Activated T-helper 1 cell treated with anti-CD3 and anti-CD28 coated beads, Interleukin-2, amount 50 U/mL, for 16 hours (primary cell): ENCODE data around the gene CLN6.
"Not testable (repeated sequence)": the region's sequence is repeated elsewhere in the genome, so short reads cannot be mapped to it uniquely, and the experiment has no call there.

Experiments
- DNase-seq, 2 donors: peaks; one replicate each; pipeline ENCODE4 v3.0.0-alpha.2; 2020; ENCODE audit warnings: low read depth in 1 of 2, low spot score in 1 of 2

CLN6 gene

GRCh38 chr15:68224108-68224507 lies 5.4 kb downstream of the CLN6 start:
- no peak for DNase-seq

DNA sequence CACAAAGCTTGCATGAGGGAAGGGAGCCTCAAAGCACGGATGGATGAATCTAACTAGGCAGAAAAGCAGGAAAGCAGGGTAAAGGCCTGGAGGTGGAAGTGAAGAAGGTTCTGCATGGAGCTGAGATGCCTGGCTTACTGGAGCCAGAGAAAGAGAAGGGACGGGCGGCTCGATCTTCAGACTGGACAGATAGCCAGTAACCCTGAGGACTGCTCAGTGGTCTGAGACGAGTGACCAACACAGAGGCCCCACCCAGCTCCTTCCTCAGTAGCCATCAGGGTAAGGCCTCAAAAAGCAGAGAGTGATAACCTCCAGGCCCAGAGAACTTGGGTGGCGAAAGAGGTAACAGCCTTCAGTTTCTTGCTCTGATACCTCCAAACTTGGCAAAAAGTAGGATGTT lies 6.4 kb downstream of the CLN6 start:
- no peak for DNase-seq

DNA sequence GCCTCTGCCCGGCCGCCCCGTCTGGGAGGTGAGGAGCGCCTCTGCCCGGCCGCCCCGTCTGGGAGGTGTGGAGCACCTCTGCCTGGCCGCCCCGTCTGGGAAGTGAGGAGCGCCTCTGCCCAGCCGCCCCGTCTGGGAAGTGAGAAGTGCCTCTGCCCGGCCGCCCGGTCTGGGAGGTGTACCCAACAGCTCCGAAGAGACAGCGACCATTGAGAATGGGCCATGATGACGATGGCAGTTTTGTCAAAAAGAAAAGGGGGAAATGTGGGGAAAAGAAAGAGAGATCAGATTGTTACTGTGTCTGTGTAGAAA lies 7.1 kb downstream of the CLN6 start:
- DNase-seq: not testable (repeated sequence)

DNA sequence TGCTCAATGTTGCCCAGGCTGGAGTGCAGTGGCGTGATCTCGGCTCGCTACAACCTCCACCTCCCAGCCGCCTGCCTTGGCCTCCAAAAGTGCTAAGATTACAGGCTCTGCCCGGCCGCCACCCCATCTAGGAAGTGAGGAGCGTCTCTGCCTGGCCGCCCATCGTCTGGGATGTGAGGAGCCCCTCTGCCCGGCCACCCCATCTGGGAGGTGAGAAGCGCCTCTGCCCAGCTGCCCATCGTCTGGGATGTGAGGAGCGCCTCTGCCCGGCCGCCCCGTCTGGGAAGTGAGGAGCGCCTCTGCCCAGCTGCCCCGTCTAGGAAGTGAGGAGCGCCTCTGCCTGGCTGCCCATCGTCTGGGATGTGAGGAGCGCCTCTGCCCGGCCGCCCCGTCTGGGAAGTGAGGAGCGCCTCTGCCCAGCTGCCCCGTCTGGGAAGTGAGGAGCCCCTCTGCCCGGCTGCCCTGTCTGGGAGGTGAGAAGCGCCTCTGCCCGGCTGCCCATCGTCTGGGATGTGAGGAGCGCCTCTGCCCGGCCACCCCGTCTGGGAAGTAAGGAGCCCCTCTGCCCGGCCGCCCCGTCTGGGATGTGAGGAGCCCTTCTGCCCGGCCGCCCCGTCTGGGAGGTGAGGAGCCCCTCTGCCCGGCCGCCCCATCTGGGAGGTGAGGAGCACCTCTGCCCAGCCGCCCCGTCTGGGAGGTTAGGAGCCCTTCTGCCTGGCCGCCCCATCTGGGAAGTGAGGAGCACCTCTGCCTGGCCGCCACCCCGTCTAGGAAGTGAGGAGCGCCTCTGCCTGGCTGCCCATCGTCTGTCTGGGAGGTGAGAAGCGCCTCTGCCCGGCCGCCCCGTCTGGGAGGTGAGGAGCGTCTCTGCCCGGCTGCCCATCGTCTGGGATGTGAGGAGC lies 7.7 kb downstream of the CLN6 start:
- DNase-seq: not testable (repeated sequence)

DNA sequence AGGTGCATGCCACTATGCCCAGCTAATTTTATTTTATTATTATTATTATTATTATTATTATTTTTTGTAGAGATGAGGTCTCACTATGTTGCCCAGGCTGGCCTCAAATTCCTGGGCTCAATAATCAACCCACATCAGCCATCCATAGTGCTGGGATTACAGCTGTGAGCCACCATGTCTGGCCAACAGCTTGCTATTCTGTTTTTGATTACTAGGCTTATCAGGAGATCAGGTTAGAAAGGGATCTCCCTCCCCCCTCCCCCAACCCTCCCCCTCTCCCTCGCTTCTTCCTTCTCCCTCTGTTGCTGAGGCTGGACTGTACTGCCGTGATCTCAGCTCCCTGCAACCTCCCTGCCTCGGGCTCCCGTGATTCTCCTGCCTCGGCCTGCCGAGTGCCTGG lies 8.6 kb downstream of the CLN6 start:
- no peak for DNase-seq

- DNase-seq: no peak
Observed at GRCh38 chr15:68220489-68220888, 9.0 kb downstream of the CLN6 start.

DNA sequence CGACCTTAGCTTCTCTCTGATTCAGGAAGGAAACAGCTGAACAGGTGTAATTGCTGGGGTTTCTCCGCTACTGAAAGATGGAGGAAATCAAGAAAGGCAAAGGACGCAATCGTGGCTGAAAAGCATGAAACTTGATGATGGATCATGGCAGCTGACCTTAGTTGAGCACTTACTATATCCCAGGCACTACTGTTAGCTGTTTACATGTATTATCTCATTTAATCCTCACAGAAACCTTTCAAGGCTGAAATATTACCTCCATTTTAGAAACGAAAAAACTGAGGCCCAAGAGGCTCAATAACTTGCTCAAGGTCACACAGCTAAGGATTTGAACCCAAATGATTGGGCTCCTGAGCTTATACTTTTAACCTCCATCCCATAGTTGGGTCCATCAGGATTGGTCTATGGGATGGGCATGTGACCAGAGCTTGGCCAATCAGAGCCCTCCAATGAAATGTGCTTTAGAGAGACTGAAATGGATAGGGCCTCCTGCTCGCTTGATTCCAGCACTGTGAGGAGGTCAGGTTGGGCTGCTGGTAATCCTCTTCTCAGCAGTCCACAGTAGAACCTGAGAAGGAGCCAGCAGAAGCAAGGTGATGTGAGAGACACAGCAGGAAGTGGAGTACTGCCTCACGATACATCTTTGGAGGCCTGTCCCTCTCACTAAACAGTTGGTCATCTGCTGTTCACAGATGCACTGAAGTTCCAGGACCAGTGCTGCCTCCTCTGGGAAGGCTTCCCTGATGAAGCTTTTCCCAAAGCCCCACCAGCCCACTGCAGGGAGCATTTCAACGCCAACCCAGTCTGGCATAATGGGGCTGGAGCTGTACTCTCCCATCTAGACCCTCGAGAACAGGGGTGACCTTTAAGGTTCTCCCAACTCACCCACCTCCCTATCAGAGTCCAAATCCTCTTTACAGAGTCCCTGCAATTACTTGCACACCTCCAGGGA lies 10.4 kb downstream of the CLN6 start:
- no peak for DNase-seq

DNA sequence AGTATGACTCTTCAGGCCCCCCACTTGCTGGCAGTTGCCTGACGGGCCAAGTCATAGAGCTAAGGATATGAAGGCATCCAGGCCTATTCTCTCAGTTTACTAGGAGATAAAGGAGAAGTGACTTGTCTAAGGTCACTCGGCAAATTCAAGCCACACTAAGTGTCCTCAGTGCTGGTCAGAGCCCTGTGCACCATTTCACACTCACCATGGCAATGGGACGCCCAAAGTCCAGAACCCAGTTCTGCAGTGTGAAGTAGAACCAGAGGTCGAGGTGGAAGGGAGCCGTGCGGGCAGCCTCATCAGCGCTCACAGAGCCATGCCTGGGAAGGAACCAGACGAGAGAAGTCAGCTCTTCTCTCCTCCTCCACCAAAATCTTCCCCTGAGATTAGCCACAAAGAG lies 11.2 kb downstream of the CLN6 start:
- DNase-seq: no peak

DNA sequence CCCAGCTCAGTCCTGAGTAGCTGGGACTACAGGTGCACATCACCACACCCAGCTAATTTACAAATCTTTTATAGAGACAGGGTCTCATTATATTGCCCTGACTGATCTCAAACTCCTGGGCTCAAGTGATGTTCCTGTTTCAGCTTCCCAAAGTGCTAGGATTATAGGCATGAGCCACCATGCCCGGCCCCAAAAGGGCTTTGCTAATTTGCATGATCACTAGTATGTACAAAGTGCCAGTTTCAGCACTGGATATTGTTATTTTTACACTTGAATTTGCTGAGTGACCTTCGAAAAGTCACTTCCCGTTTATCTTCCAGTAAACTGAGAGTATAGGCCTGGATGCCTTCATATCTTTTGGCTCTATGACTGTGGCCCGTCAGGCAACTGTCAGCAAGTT lies 12.2 kb downstream of the CLN6 start:
- no peak for DNase-seq

- DNase-seq: no peak
Observed at GRCh38 chr15:68214838-68215254, 14.7 kb downstream of the CLN6 start.

DNA sequence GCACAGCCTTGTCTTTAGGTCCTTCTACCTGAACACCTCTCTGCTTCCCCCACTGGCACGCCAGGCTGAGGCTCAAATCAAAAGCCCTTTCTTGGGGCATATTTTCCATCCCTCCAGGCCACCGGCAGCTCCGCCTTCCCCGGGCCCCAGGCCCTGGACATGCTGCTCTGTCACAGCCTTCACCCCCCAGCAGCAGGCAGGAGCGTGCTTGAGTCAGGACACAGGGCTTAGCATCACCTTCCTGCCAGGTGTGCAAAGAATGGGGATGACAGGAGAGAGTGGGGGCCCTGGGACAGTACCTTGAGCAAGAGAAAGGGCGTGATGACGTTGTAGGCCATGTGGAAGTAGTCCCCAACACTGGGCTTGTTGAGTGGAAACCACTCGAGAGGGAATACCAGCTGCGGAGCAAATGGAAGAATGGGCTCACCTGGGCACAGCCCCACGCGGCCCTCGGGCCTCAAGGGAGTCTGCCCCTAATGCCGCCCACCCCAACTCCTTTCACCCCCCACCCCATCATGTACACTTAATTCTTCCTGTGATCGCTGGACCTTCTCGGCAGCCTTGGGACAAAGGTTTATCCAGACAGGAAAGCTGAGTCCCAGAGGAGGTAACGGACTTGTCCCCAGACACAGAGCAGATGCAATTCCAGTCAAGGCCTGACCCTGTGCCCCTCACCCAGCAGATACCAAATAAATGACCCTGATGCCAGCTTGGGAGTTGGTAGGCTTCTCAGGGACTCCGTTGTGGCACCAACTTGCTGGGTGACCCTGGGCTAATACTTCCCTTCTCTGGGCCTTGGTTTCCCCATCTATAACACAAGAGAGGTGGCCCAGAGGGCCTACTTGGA lies 15.3 kb downstream of the CLN6 start:
- no peak for DNase-seq

GRCh38 chr15:68213491-68213845 lies 16.1 kb downstream of the CLN6 start:
- not testable (repeated sequence) for DNase-seq

DNA sequence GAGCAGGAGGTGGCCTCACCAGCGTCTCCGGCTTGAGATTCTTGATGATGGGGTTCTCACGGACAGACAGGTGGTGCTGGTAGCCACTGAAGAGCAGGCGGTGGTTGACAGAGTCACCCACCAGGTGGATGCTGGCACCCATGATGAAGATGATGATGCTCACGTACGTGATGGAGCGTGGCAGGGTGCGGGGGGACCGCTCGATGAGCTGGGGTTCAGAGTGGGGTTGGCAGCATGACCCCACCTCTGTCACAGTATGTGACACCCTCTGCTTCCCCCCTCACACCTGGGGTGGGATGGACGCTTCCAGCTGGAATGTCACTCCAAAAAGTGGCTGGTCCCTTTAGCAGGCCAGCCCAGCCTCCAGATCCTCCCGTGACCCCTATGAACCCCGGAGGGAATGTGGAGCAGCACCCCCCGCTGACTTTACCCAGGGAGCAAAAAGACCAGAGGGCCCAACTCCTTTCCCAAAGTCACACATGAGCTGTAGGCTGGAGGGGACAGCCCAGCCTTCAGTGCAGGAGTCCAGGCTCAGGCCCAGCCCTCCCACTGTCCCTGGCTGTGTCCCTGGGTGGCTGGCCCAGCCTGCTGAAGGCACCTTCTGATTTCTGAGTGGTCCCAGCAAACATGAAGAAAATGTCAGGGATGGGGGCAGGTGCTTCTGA lies 17.7 kb downstream of the CLN6 start:
- no peak for DNase-seq

DNA sequence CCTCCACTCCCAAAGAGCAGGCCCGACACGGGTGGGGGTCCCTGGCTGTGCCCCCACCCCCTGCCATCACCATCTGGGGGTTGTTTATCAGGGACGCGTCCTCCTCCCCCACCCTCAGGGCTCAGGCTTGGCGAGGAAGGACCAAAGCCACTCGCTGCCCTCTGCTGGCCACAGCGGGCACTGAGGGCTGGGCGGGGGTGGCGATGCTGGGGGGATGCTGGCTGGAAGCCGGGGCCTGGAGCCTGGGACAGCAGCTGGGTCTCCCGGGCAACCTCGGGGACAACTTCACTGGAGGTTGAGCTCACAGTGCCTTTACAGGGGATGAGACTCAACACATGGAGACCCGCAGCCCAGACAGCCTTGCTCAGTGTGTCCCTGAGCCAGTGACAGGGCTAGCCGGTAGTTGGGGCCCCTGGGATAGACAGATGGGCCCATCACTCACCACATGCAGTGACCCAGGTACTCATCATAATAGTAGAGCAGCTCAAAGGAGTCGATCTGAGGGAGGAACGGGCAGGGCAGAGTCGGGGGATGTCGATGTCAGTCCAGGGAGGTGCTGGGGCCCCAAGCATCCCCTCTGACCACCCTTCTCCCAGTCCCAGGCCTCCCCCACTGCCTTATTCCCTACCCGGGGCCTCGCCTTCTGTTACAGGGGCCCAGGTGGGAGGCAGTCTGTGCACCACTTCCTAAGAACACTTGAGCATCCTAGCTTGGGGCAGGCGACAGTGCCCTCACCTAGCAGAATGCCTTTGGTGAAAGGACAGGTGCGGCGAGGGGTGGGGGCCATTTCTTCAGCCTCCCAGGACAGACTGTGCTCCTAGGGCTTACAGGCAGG lies 18.5 kb downstream of the CLN6 start:
- peak; percentile 20 to 24 for DNase-seq

DNA sequence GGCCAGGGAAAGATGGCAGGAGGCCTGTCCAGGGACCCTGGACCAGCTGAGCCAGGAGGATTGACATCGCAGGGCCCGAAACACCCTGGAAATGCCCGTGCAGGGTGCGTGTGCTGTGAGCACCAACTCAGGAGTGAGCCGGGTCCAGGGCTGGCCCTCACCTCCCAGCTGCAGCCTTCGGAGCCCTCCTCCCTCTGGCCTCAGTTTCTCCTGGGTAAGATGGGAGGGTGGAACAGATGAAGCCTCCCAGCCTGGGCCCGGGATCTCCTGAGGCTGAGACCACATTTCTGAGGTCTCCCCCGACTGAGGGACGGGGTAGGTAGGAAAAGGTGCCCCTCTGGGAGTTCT lies 19.1 kb downstream of the CLN6 start:
- no peak for DNase-seq

- no peak for DNase-seq
Observed at GRCh38 chr15:68209735-68210408, 19.7 kb downstream of the CLN6 start.

- no peak for DNase-seq
Observed at GRCh38 chr15:68209272-68209671, 20.3 kb downstream of the CLN6 start.

- no peak for DNase-seq
Observed at GRCh38 chr15:68208636-68209240, 20.8 kb downstream of the CLN6 start.

DNA sequence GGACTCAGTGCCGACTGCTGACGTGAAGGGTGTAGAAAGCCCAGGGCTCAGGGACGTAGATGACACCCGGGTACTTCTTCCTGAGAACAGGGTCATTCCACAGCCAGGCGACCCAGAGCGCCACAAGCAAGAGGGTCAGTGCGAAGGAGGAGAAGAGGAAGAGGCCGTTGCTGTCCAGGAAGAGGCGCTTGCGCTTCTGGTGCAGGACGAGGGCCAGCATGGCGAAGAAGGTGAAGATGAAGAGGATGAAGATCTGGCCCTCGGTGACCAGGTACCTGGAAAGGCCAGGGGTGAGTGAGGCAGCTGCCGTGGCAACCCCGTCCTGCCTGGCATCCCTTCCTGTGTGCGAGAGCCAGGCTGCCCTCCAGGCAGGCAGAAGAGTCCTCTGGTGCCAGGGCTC lies 21.4 kb downstream of the CLN6 start:
- DNase-seq: no peak
